Measurements from ENCODE around the gene SURF2.
"Not testable (repeated sequence)": the region's sequence is repeated elsewhere in the genome, so short reads cannot be mapped to it uniquely, and the experiment has no call there.

SURF2 gene

DNA sequence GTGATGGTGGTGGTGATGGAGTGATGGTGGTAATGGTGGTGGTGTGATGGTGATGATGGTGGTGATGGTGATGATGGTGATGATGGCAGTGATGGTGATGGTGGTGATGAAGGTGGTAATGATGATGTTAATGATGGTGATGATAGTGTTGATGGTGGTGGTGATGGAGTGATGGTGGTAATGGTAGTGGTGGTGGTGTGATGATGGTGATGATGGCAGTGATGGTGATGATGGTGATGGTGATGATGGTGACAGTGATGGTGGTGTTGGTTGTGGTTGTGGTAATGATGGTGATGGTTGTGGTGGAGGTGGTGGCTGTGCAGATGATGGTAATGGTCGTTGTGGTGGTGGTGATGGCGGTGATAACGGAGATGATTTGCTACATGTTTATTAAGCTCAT lies 27.1 kb downstream of the SURF2 start:
- H3K4me2 ChIP-seq (ENCODE audit: low read length), result no peak overlapping the region
- H3K9me3 ChIP-seq (replicated peaks; ENCODE audit: low read length), result no peaks in the 10 kb centered on the region
- H3K4me1 ChIP-seq (ENCODE audit: control insufficient read depth, insufficient read depth, low read length), result no peaks in the 10 kb centered on the region
- H3K27me3 ChIP-seq (ENCODE audit: control insufficient read depth, insufficient read depth, low read length), result no peaks in the 10 kb centered on the region
- no peak overlapping the region for H3K9ac ChIP-seq (ENCODE audit: low read depth, low read length)
- H3K4me3 ChIP-seq (ENCODE audit: low read length), result no peak overlapping the region
- no peaks in the 10 kb centered on the region for H3K36me3 ChIP-seq (ENCODE audit: insufficient read depth, low read length)

DNA sequence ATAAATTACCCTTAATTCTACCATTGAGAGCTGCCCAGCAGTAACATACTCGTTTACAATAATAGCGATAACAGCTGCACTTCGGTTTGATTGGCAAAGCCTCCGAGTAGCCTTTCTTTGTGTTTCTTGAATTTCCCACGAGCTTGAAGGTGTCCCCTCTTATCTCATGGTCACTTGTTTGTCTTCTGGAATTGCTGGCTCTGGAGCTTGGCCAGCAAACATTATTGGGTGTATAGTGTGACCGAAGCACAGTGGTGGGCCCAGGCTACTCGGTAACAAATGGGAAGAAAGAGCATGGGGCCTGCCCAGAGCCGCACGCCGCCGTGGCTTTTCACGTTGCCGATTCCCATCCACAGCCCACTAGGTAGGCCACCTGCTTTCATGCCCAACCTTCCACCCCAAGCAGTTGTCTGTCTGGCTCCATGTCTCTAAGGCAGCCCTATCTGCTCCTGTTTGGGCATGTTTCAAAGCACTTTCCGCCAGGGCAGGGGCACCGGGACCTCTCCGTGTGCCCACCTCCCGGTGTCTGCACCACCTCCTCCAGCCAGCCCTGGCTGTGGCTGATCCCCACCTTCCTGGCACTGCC lies 28.5 kb downstream of the SURF2 start:
- no peaks in the 10 kb centered on the region for H3K4me1 ChIP-seq (ENCODE audit: control insufficient read depth, insufficient read depth, low read length)
- no peak overlapping the region for H3K4me2 ChIP-seq (ENCODE audit: low read length)
- H3K9me3 ChIP-seq (replicated peaks; ENCODE audit: low read length), result no peaks in the 10 kb centered on the region
- H3K27me3 ChIP-seq (ENCODE audit: control insufficient read depth, insufficient read depth, low read length), result peaks cover 6% of the 10 kb centered on the region
- H3K36me3 ChIP-seq (ENCODE audit: insufficient read depth, low read length), result no peaks in the 10 kb centered on the region
- H3K9ac ChIP-seq (ENCODE audit: low read depth, low read length), result no peak overlapping the region
- no peak overlapping the region for H3K4me3 ChIP-seq (ENCODE audit: low read length)

DNA sequence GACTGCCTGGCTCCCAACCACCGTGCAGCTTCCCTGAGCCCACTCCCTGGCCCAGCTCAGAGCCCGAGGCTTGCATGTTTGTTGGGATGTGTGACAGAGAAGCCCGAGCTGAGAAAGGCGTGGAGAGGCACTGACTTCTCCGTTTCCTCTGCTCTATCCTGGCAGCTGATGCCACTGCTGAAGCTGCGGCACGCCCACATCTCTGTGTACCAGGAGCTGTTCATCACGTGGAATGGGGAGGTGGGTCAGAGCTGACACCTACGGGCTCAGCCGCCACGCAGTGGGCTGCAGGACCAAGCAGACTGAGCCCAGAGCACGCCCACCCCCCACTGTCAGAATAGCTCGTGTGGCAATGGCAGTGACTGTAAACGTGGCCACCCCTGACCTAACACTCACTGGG lies 29.1 kb downstream of the SURF2 start:
- peaks cover 6% of the 10 kb centered on the region for H3K27me3 ChIP-seq (ENCODE audit: control insufficient read depth, insufficient read depth, low read length)
- H3K9ac ChIP-seq (ENCODE audit: low read depth, low read length), result no peak overlapping the region
- H3K4me3 ChIP-seq (ENCODE audit: low read length), result no peak overlapping the region
- H3K4me2 ChIP-seq (ENCODE audit: low read length), result no peak overlapping the region
- no peaks in the 10 kb centered on the region for H3K36me3 ChIP-seq (ENCODE audit: insufficient read depth, low read length)
- H3K4me1 ChIP-seq (ENCODE audit: control insufficient read depth, insufficient read depth, low read length), result no peaks in the 10 kb centered on the region
- no peaks in the 10 kb centered on the region for H3K9me3 ChIP-seq (replicated peaks; ENCODE audit: low read length)

DNA sequence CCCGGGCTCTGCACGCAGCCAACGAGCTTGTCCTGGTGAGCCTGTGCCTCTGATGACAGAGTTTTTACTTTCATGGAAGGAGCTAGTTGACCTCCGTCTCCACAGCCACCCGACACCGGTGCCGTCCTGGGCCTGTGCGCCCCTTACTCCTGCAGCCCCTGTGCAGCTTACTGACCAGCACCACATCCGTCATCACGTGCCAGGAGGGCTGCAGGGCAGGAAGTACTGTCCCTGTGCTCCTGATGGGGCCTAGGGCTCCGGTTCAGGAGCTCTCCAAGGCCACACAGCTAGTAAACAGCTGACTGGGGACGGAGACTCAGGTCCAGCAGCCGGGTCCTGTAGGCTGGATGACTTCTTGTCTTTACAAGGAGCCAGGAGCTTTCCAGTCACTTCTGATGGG lies 30.0 kb downstream of the SURF2 start:
- Histone ChIP-seq H3K9ac (ENCODE audit: low read depth, low read length) (no peak overlapping the region), H3K4me1 (ENCODE audit: control insufficient read depth, insufficient read depth, low read length) (no peaks in the 10 kb centered on the region), H3K9me3 (replicated peaks; ENCODE audit: low read length) (no peaks in the 10 kb centered on the region), H3K4me2 (ENCODE audit: low read length) (no peak overlapping the region), H3K27me3 (ENCODE audit: control insufficient read depth, insufficient read depth, low read length) (peaks cover 6% of the 10 kb centered on the region), H3K4me3 (ENCODE audit: low read length) (no peak overlapping the region), H3K36me3 (ENCODE audit: insufficient read depth, low read length) (no peaks in the 10 kb centered on the region)

DNA sequence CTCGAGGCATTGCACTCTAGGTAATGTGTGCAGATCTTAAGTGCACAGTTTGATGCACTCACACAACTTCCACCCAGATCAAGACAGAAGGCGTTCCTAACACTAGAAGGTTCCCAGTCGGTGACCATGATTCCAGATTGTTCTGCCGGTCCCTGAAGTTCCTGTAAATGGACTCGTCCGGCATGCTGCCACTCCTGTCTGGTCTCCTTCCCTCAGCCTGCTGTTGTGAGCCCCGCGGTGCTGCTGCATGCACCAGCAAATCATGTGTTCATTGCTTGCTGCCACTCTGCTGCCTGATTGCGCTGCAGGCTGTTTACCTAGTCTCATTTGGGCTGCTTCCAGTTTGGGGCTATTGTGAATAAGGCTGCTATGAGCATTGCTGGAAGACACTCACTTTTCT lies 31.3 kb downstream of the SURF2 start:
- Histone ChIP-seq H3K9me3 (replicated peaks; ENCODE audit: low read length) (no peaks in the 10 kb centered on the region), H3K9ac (ENCODE audit: low read depth, low read length) (no peak overlapping the region), H3K36me3 (ENCODE audit: insufficient read depth, low read length) (no peaks in the 10 kb centered on the region), H3K27me3 (ENCODE audit: control insufficient read depth, insufficient read depth, low read length) (peaks cover 6% of the 10 kb centered on the region), H3K4me2 (ENCODE audit: low read length) (no peak overlapping the region), H3K4me1 (ENCODE audit: control insufficient read depth, insufficient read depth, low read length) (no peaks in the 10 kb centered on the region), H3K4me3 (ENCODE audit: low read length) (no peak overlapping the region)

DNA sequence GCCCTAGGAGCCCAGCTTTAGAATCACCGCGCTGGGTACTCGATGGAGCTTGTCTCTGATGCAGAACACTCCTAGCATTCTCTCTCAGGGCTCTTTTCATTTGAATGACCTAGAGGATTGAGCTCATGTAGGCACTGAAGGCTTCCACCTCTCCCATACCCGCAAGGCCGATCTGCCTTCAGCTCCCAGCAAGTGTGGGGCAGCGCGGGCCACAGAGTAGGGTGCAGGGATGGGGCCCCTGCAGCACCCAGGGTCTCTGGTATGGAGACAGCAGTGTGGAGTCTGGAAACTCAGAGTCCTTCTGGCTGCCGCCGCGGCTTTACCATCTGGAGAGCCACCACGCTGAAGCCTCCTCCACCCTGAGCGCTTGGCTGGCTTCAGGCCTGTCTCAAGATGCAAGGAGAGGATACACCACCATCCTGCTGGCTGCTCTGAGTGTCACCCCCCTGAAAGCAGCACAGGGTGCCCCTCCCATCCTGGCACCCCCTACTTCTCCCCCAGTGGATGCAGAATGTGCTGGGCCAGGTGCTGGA lies 32.7 kb downstream of the SURF2 start:
- Histone ChIP-seq H3K4me2 (ENCODE audit: low read length) (no peak overlapping the region), H3K9me3 (replicated peaks; ENCODE audit: low read length) (no peaks in the 10 kb centered on the region), H3K4me1 (ENCODE audit: control insufficient read depth, insufficient read depth, low read length) (no peaks in the 10 kb centered on the region), H3K36me3 (ENCODE audit: insufficient read depth, low read length) (no peaks in the 10 kb centered on the region), H3K27me3 (ENCODE audit: control insufficient read depth, insufficient read depth, low read length) (peaks cover 12% of the 10 kb centered on the region), H3K4me3 (ENCODE audit: low read length) (no peak overlapping the region), H3K9ac (ENCODE audit: low read depth, low read length) (no peak overlapping the region)

DNA sequence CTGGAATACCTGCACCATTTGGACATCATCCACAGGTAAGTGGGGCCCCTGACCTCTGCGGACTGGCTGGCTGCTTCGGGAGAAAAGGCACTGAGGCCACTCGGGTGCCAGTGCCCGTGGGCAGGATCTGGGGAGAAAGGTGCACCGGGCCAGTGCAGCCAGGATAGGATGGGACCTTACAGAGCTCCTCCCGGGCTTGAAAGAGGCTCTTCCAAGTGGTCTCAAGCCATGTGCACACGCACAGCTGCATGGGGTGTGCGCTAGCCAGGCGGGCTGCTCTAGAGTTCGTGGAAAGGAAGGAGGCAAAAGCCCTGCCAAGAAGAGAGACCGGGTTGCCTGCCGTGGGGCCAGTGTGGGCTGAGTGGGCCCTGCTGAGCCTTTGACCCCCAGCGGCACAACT lies 33.2 kb downstream of the SURF2 start:
- H3K9ac ChIP-seq (ENCODE audit: low read depth, low read length), result no peak overlapping the region
- no peak overlapping the region for H3K4me3 ChIP-seq (ENCODE audit: low read length)
- no peaks in the 10 kb centered on the region for H3K9me3 ChIP-seq (replicated peaks; ENCODE audit: low read length)
- no peak overlapping the region for H3K4me2 ChIP-seq (ENCODE audit: low read length)
- H3K36me3 ChIP-seq (ENCODE audit: insufficient read depth, low read length), result no peaks in the 10 kb centered on the region
- H3K27me3 ChIP-seq (ENCODE audit: control insufficient read depth, insufficient read depth, low read length), result peaks cover 15% of the 10 kb centered on the region
- H3K4me1 ChIP-seq (ENCODE audit: control insufficient read depth, insufficient read depth, low read length), result no peaks in the 10 kb centered on the region

DNA sequence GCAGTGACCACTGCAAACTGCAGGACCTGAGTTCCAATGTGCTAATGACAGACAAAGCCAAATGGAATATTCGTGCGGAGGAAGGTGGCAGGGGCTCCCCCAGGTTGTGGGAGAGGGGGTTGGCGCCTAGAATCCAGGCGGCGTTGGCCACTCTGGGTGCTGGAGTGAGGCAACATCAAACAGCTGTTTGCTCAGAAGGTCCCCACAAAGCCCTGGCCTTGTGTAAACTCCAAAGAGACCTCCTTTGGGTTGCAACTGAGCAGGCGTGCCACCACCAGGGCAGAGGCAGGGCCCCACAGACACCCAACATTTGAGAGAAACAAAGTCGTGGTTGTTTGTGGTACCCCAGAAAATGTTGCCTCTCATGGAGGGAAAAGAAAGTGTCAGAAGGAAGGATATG lies 34.4 kb downstream of the SURF2 start:
- H3K4me3 ChIP-seq (ENCODE audit: low read length), result no peak overlapping the region
- no peaks in the 10 kb centered on the region for H3K36me3 ChIP-seq (ENCODE audit: insufficient read depth, low read length)
- no peak overlapping the region for H3K4me2 ChIP-seq (ENCODE audit: low read length)
- H3K4me1 ChIP-seq (ENCODE audit: control insufficient read depth, insufficient read depth, low read length), result no peaks in the 10 kb centered on the region
- H3K9me3 ChIP-seq (replicated peaks; ENCODE audit: low read length), result no peaks in the 10 kb centered on the region
- H3K27me3 ChIP-seq (ENCODE audit: control insufficient read depth, insufficient read depth, low read length), result peaks cover 26% of the 10 kb centered on the region
- H3K9ac ChIP-seq (ENCODE audit: low read depth, low read length), result no peak overlapping the region

DNA sequence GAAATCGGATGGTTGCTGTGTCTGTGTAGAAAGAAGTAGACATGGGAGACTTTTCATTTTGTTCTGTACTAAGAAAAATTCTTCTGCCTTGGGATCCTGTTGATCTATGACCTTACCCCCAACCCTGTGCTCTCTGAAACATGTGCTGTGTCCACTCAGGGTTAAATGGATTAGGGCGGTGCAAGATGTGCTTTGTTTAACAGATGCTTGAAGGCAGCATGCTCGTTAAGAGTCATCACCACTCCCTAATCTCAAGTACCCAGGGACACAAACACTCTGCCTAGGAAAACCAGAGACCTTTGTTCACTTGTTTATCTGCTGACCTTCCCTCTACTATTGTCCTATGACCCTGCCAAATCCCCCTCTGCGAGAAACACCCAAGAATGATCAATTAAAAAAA lies 35.1 kb downstream of the SURF2 start:
- not testable (repeated sequence) for H3K36me3 ChIP-seq (ENCODE audit: insufficient read depth, low read length)

DNA sequence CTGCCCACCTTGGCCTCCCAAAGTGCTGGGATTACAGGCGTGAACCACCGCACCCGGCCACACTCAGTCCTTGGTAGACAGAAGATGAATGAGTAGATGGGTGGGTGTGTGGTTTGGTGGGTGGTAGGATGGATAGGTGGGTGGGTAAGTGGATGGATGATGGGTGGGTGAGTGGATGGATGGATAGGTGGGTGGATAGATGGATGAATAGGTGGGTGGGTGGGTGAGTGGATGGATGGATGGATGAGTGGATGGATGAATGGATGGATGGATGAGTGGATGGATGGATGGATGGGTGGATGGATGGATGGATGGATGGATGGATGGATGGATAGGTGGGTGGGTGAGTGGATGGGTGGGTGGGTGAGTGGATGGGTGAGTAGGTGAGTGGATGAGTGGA lies 36.0 kb downstream of the SURF2 start:
- H3K36me3 ChIP-seq (ENCODE audit: insufficient read depth, low read length); H3K9ac ChIP-seq (ENCODE audit: low read depth, low read length); H3K4me2 ChIP-seq (ENCODE audit: low read length); H3K9me3 ChIP-seq (replicated peaks; ENCODE audit: low read length); H3K4me1 ChIP-seq (ENCODE audit: control insufficient read depth, insufficient read depth, low read length); H3K4me3 ChIP-seq (ENCODE audit: low read length): not testable (repeated sequence)
- peaks cover 39% of the 10 kb centered on the region for H3K27me3 ChIP-seq (ENCODE audit: control insufficient read depth, insufficient read depth, low read length)

More for the DNA sequence above, 35.1 kb downstream of the SURF2 start:
- not testable (repeated sequence) for H3K4me2 ChIP-seq (ENCODE audit: low read length); H3K9ac ChIP-seq (ENCODE audit: low read depth, low read length); H3K4me3 ChIP-seq (ENCODE audit: low read length); H3K4me1 ChIP-seq (ENCODE audit: control insufficient read depth, insufficient read depth, low read length); H3K9me3 ChIP-seq (replicated peaks; ENCODE audit: low read length)
- H3K27me3 ChIP-seq (ENCODE audit: control insufficient read depth, insufficient read depth, low read length), result peaks cover 32% of the 10 kb centered on the region

DNA sequence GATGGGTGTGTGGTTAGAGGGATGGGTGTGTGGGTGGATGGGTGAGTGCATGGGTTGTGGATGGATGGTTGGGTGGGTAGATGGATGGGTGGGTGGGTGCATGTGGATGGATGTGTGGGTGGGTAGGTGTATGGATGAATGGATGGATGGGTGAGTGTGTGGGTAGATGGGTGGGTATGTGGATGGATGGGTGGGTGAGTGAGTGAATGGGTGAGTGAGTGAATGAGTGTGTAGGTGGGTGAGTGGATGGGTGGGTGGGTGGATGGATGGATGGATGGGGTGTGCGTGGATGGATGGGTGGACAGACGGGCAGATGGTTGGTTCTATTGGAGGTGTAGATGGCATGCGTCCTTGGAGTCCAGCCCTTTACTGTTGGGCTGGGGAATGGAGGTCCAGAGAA lies 37.0 kb downstream of the SURF2 start:
- Histone ChIP-seq H3K27me3 (ENCODE audit: control insufficient read depth, insufficient read depth, low read length) (peaks cover 50% of the 10 kb centered on the region), H3K4me3 (ENCODE audit: low read length) (no peak overlapping the region), H3K4me1 (ENCODE audit: control insufficient read depth, insufficient read depth, low read length) (no peaks in the 10 kb centered on the region), H3K4me2 (ENCODE audit: low read length) (no peak overlapping the region), H3K36me3 (ENCODE audit: insufficient read depth, low read length) (no peaks in the 10 kb centered on the region), H3K9ac (ENCODE audit: low read depth, low read length) (no peak overlapping the region), H3K9me3 (replicated peaks; ENCODE audit: low read length) (no peaks in the 10 kb centered on the region)

DNA sequence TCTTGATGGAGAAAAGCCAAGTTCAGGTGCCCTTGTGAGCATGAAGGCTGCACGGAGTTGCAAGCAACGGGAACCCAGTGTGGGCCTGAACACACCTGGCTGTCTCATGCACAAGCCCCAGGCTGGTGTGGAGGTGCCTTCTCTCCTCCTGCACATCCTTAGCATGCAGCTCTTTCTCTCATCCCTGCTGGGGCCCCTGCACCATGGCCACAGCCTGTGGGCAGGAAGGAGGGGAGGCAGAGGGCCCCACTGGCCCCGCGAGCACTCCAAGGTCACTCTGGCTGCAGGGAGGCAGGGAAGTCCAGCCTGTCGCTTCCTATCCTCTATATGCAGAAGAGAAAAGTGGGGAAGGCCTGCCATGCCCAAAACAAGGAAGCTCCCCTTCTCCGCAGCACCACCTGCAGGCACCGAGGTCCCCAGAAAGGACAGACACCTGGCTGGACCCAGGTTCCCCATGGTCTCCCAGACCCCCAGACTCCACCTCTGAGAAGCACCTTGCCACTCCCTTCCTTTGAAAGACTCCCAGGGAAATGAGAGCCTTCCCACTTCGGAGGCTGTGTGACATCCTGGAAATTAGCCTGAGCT lies 38.4 kb downstream of the SURF2 start:
- peaks cover 46% of the 10 kb centered on the region for H3K27me3 ChIP-seq (ENCODE audit: control insufficient read depth, insufficient read depth, low read length)
- no peaks in the 10 kb centered on the region for H3K9me3 ChIP-seq (replicated peaks; ENCODE audit: low read length)
- H3K4me3 ChIP-seq (ENCODE audit: low read length), result no peak overlapping the region
- no peak overlapping the region for H3K4me2 ChIP-seq (ENCODE audit: low read length)
- H3K4me1 ChIP-seq (ENCODE audit: control insufficient read depth, insufficient read depth, low read length), result no peaks in the 10 kb centered on the region
- H3K36me3 ChIP-seq (ENCODE audit: insufficient read depth, low read length), result no peaks in the 10 kb centered on the region
- H3K9ac ChIP-seq (ENCODE audit: low read depth, low read length), result no peak overlapping the region
